Activated CD4-positive, CD25-positive, alpha-beta regulatory T cell (primary cell): ENCODE measurements around the gene TMEM248.
A peak's percentile ranks its signal among the peaks of the same experiment; 100 is the strongest.
"Not testable (repeated sequence)": the region's sequence is repeated elsewhere in the genome, so short reads cannot be mapped to it uniquely, and the experiment has no call there.

Source experiments
- DNase-seq, 4 experiments: peaks; one replicate each; lab custom pipeline; 2025; lab: John Stamatoyannopoulos, UW

The TMEM248 gene, protein sequence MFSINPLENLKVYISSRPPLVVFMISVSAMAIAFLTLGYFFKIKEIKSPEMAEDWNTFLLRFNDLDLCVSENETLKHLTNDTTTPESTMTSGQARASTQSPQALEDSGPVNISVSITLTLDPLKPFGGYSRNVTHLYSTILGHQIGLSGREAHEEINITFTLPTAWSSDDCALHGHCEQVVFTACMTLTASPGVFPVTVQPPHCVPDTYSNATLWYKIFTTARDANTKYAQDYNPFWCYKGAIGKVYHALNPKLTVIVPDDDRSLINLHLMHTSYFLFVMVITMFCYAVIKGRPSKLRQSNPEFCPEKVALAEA

DNA sequence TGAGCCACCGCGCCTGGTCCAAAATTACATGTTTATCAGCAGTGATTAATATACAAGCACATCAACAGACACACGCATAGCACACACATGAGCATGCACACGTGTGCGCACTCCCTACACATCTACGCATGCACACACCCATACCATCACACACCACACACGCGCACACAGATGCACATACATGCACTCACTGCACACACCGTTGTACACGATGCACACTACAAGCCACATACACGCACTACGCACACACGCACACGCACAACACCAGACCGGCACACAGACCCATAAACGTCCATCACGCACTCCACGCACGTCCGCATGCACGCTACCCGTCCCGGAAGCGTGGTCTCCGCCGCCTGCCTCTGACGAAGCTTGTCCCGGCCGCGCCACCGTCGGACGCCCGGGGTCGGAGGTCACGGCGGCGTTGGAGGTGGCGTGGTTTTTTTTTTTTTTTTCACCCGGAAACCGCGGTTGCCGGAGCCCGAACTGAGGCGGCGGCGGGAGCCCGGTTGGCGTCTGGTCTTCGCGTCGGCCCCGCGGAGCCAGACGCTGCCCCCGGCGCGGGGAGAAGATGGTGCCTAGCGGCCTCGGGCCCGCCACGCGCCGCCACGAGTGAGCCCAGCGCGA is at the start of gene TMEM248:
Gene TMEM248 (plus strand): TSS at position 457 of the 627 bp plus-strand sequence. CDS start 20,641 bp downstream, outside the sequence.
- DNase-seq = peak; percentile 87 to 91 (median 88)

DNA sequence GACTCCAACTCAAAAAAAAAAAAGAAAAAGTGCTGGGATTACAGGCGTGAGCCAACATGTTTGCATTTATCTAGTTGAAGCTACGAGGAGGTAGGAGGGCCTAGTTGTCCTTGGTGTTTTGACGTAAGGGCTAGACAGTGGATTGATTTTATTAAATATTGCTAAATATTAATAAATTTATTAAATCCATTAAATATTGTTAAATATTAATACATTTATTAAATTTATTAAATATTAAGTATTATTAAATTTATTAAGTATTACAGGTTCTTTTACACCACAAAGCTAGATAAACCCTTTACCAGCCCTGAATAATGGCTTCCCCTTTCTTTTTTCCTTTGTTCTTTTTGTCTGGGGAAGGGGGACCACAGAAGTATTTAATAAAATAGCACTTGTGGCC is 47.5 kb upstream of the TMEM248 start:
- no peak for DNase-seq

DNA sequence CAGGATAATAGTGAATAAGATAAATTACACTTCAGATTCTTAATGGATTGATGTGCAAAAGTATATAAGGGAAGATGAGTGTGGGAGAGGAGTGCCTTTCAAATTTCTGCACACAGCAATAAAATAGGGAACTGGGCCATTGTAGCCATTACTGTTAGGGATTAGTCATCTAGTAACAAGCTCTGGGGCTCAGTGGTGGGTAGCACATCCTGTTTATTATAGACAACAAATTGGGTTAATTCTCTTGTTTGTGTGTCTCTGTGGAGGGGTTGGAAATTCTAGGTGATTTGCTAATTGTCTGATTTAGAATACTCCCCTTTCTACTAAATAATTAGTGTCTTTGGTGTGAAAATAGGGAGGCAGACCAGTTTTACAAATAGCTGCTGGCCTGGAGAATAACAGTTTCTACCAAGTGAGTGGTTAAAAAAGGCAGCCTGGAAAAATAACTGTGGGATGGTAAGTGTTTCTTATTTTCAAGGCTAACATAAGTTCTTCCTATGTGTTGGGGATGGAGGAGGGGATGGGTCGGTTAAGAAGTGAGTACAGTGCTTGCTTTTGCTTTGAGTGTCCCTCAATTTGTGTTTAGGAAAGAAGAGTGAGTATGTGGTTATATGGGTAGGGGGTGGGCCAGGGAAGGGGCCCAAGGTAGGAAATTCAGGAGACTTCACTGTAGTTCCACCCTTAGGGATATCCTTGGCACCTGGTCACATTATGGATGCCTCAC is 43.3 kb upstream of the TMEM248 start:
- DNase-seq = no peak

- not testable (repeated sequence) for DNase-seq
Observed at GRCh38 chr7:66878301-66878685, 42.7 kb upstream of the TMEM248 start.

- DNase-seq = no peak
Observed at GRCh38 chr7:66880053-66880452, 41.0 kb upstream of the TMEM248 start.

- not testable (repeated sequence) for DNase-seq
Observed at GRCh38 chr7:66880577-66880976, 40.4 kb upstream of the TMEM248 start.

- DNase-seq = no peak
Observed at GRCh38 chr7:66883716-66884115, 37.3 kb upstream of the TMEM248 start.

DNA sequence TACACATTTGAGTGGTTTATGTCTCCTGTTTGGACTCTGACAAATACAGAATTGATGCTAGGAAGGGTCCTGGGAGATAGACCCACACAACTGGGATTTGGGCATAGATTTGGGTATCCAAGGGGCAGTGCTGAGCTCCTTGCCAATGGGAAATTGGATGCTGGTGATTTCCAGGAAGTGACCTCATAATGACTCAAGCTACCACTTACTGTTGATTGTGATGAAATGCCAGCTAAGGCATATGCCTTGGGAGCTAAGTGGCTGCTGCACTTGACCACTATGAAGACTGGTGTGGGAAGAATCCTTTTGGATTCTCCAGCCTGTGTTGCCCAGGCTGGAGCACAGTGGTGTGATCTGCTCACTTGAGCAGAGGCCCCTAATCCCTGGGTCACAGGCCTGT is 36.5 kb upstream of the TMEM248 start:
- not testable (repeated sequence) for DNase-seq

- no peak for DNase-seq
Observed at GRCh38 chr7:66886152-66886551, 34.9 kb upstream of the TMEM248 start.

- DNase-seq = not testable (repeated sequence)
Observed at GRCh38 chr7:66888223-66888622, 32.8 kb upstream of the TMEM248 start.

DNA sequence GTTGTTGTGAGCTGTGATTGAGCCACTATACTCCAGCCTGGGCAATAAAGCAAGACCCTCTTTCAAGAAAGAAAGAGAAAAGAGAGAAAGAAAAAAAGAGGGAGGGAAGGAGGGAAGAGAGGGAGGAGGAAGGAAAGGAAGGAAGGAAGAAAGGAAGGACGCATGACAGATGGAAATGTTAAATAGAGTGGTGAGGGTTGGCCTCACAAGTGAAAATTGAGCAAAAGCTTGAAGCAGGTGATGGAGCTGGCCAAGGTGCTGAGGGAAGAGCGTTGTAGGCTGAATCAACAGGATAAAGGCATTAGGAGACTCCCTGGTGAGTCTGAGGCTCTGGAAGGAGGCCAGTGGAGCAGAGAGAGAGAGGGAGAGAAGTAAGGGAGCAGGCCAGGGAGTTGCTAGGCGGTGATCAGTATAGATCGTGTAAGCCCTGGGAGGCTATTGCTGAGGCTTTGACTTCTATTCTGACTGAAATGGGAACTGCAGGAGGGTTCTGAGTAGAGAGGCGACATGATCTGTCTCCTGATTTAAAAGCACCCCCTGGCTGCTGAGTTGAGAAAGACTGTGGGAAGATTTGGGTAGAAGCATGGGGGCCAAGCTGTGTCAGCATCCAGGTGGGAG is 26.5 kb upstream of the TMEM248 start:
- no peak for DNase-seq

DNA sequence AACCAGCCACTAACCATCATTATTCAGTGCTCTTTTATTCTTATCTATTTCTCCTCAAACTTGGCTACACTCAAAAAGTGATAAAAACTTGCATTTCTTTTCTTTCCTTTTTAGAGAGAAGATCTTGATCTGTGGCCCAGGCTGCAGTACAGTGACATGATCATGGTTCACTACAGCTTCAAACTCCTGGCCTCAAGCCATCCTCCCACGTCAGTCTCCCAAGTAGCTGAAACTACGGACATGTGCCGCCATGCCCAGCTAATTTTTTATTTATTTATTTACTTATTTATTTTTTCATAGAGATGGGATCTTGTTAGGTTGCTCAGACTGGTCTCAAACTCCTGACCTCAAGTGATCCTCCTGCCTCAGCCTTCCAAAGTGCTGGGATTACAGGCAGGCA is 24.6 kb upstream of the TMEM248 start:
- DNase-seq = no peak

DNA sequence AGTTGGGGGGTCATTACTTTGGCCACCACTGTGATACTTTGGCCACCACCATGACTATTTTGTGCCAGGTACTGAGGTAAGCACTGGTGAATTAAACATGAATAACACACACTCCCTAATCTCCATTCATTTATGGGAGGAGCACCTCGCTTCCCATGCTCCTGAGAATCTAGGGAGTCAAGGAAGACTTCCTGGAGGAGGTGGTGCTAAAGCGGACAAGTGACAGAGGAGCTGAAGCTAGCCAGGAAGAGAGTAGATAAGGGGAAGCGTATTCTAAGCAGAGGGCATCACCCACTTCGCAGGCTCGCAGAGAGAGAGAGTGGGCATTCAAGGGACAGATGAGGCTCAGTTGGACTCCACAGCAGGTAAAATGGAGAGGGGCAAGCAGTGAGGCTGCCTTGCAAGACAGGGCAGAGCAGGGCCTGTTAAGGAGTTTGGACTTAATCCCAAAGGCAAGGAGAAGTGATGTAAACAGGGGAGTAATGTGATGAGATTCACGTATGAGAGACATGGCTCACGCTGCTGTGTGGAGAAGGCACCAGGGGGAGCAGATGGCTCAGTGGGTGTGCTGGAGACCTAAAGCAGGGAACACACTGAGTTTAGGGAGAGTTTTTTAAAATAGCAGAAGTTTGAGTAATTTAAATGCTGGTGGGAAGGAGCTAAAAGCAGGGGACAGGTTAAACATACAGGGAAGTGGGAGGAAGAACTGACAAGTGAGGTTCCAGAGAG is 21.3 kb upstream of the TMEM248 start:
- no peak for DNase-seq

DNA sequence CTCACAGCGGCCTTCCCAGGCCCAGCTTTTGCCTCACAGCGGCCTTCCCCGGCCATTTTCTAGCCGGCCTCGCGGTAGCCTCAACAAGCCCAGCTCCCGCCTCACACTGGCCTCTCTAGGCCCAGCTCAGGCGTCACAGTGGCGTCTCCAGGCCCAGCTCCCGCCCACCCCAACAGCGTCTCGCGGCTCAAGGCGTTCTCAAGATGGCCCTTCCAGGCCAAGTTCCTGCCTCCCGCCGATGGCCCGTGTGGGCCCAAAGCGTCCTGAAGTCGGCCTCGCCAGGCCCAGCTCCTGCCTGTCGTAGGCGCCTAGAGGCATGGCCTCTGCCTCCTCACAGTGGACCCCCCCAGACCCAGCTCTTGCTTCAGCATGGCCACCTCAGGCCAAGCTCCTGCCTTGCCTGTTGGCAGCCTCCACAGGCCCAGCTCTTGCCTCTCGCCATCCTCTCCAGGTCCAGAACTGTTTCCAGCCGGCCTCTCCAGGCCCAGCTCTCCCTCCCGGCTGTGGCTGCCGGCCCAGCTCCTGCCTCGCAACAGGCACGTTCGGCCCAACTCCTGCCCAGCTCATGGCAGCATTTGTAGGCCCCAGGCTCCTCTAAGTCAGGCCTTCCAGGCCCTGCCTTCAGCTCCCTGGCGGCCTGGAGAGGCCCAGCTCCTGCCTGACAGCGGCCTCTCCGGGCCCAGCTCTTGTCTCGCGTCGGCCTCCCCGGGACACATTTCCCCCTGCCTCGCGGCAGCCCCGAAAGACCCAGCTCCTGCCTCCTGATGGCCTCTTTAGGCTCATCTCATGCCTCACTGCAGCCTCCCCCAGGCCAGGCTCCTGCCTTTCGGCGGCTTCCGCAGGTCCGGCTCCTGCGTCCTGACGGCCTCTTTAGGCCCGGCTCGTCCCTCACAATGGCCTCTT is 18.8 kb upstream of the TMEM248 start:
- DNase-seq = no peak

- DNase-seq = no peak
Observed at GRCh38 chr7:66902844-66903180, 18.2 kb upstream of the TMEM248 start.

GRCh38 chr7:66903360-66904062 is 17.5 kb upstream of the TMEM248 start:
- DNase-seq = no peak

DNA sequence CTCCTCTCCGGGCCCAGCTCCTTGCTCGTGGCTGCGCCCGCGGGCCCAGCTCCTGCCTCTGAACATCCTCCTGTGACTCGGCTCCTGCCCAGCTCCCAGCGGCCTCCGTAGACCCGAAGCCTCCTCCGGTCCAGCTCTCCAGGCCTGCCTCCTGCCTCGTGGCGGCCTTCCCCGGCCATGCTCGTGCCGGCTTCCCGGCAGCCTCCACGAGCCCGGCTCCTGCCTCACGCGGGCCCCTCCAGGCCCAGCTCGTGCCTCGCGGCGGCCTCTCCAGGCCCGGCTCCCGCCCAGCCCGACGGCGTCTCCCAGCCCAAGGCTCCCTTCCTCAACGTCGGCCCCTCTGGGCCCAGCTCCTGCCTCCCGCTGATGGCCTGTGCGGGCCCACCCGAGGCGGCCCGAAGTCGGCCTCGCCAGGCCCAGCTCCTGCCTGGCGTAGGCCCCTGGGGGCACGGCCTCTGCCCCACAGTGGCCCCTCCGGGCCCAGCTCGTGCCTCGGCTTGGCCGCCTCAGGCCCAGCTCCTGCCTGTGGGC is 16.9 kb upstream of the TMEM248 start:
- no peak for DNase-seq

DNA sequence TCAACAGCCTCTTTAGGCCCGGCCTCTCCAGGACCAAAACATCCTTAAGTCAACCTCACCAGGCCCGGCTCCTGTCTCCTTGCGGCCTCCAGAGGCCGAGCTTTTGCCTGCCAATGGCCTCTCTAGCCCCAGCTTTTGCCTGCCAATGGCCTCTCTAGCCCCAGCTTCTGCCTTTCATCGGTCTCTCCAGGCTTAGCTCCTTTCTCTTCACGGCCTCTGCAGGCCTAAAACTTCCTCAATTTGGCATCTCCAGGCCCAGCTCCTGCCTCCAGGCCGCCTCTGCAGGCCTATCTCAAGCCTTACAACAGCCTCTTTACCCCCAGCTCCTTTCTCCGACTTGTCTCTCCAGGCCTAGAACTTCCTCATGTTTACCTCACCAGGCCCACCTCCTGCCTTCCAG is 15.7 kb upstream of the TMEM248 start:
- DNase-seq = no peak

- DNase-seq = no peak
Observed at GRCh38 chr7:66905689-66906088, 15.3 kb upstream of the TMEM248 start.

DNA sequence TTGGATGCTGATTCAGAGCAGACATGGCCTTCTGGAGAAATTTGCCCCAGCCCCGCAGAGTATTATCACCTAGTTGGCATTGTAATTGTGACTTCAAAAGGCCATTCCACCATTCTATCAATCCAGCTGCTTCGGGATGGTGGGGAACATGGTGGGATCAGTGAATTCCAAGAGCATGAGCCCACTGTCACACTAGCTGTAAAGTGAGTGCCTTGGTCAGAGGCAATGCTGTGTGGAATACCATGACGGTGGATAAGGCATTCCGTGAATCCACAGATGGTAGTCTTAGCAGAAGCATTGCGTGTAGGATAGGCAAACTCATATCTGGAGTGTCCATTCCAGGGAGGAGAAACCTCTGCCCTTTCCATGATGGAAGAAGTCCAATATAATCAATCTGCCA is 13.3 kb upstream of the TMEM248 start:
- DNase-seq = no peak
